Neural cell (in vitro differentiated cells): ENCODE measurements around the gene TMEM106B. TPM values are rescaled to one million over a fixed set of nuclear protein-coding genes. Genes with fewer than 3 reads are reported as not detected.

Experiments
- H2AFZ ChIP-seq: fragments of 200-600, 300-800 bp; sonication (generic), shearing (Covaris generic); 2 replicates; pipeline ENCODE4 v1.6.0; 2014; ENCODE audit warnings: low read depth, mild to moderate bottlenecking, antibody characterized with exemption, low read length, moderate library complexity
- H3F3A ChIP-seq: fragments of 200-600 bp; shearing (Covaris generic); 2 replicates; pipeline ENCODE4 v1.6.1; 2016; ENCODE audit warnings: mild to moderate bottlenecking, moderate library complexity, mixed read lengths, antibody characterized with exemption, low read length; ENCODE audit not compliant: insufficient read depth, poor library complexity, severe bottlenecking
- H3K27ac ChIP-seq: fragments of 200-600, 300-800 bp; sonication (generic), shearing (Covaris generic); 2 replicates; pipeline ENCODE4 v1.5.1; 2014; ENCODE audit warnings: mild to moderate bottlenecking, low read length, moderate library complexity
- H3K27me3 ChIP-seq: fragments of 300-800, 200-600 bp; sonication (generic), shearing (Covaris generic); 2 replicates; pipeline ENCODE4 v1.6.0; 2014; ENCODE audit warnings: mild to moderate bottlenecking, low read depth, low read length, moderate library complexity; ENCODE audit not compliant: insufficient read depth
- H3K36me3 ChIP-seq: fragments of 300-800, 200-600 bp; sonication (generic), shearing (Covaris generic); 2 replicates; pipeline ENCODE4 v1.5.1; 2014; ENCODE audit warnings: mild to moderate bottlenecking, antibody characterized with exemption, low read length, moderate library complexity; ENCODE audit not compliant: insufficient read depth
- H3K4me2 ChIP-seq: fragments of 300-800, 200-600 bp; sonication (generic), shearing (Covaris generic); 2 replicates; pipeline ENCODE4 v1.6.0; 2014; ENCODE audit warnings: mild to moderate bottlenecking, low read length
- H3K4me3 ChIP-seq: fragments of 300-800, 200-600 bp; sonication (generic), shearing (Covaris generic); 2 replicates; pipeline ENCODE4 v1.5.1; 2014; ENCODE audit warnings: mild to moderate bottlenecking, low read length, moderate library complexity
- H3K79me2 ChIP-seq: fragments of 200-600 bp; shearing (Covaris generic); replicated peaks from 2 replicates; pipeline ENCODE4 v1.6.0; 2014; ENCODE audit warnings: mild to moderate bottlenecking, low read length, moderate library complexity; ENCODE audit not compliant: insufficient read depth
- H3K9ac ChIP-seq: fragments of 300-800, 200-600 bp; sonication (generic), shearing (Covaris generic); 2 replicates; pipeline ENCODE4 v1.6.1; 2016; ENCODE audit warnings: mild to moderate bottlenecking, low read length, mixed read lengths
- H3K9me2 ChIP-seq: fragments of 200-600 bp; shearing (Covaris generic); 2 replicates; pipeline ENCODE4 v1.6.1; 2016; ENCODE audit warnings: mild to moderate bottlenecking, low read length, mixed read lengths; ENCODE audit not compliant: insufficient read depth
- H3K9me3 ChIP-seq: fragments of 200-600, 300-800 bp; sonication (generic), shearing (Covaris generic); 2 replicates; pipeline ENCODE4 v1.6.1; 2016; ENCODE audit warnings: mild to moderate bottlenecking, mixed run types, low read length, moderate library complexity, mixed read lengths
- H4K20me1 ChIP-seq: fragments of 200-600 bp; shearing (Covaris generic); 2 replicates; pipeline ENCODE4 v1.6.1; 2016; ENCODE audit warnings: mild to moderate bottlenecking, mixed run types; ENCODE audit not compliant: insufficient read depth
- CTCF ChIP-seq: fragments of 450-650 bp; IDR thresholded peaks from 2 replicates; pipeline ENCODE4 v1.5.1; 2014; ENCODE audit warnings: antibody characterized with exemption, mild to moderate bottlenecking, moderate library complexity; ENCODE audit not compliant: poor library complexity, severe bottlenecking
- EP300 ChIP-seq: fragments of 450-650 bp; conservative IDR thresholded peaks from 2 replicates; pipeline ENCODE4 v1.6.1; 2014; ENCODE audit warnings: antibody characterized with exemption, mild to moderate bottlenecking, moderate library complexity; ENCODE audit not compliant: poor library complexity, severe bottlenecking
- EZH2 ChIP-seq: fragments of 200-600, 300-800 bp; shearing (Covaris generic), sonication (generic); IDR thresholded peaks from 2 replicates; pipeline ENCODE4 v1.6.1; 2014; ENCODE audit warnings: antibody characterized with exemption, low read length, borderline replicate concordance, mild to moderate bottlenecking; ENCODE audit not compliant: insufficient read depth, poor library complexity, severe bottlenecking
- MXI1 ChIP-seq: fragments of 450-650 bp; conservative IDR thresholded peaks from 2 replicates; pipeline ENCODE4 v1.6.1; 2014; ENCODE audit warnings: antibody characterized with exemption, mild to moderate bottlenecking; ENCODE audit not compliant: poor library complexity, severe bottlenecking
- POLR2AphosphoS5 ChIP-seq: IDR thresholded peaks from 2 replicates; pipeline ENCODE4 v1.6.1; 2012
- RAD21 ChIP-seq: fragments of 450-650 bp; conservative IDR thresholded peaks from 2 replicates; pipeline ENCODE4 v1.6.1; 2014; ENCODE audit warnings: antibody characterized with exemption, mild to moderate bottlenecking, moderate library complexity
- SMC3 ChIP-seq: fragments of 450-650 bp; conservative IDR thresholded peaks from 2 replicates; pipeline ENCODE4 v1.6.1; 2014; ENCODE audit warnings: antibody characterized with exemption, mild to moderate bottlenecking, moderate library complexity; ENCODE audit not compliant: poor library complexity
- TAF1 ChIP-seq: IDR thresholded peaks from 2 replicates; pipeline ENCODE4 v1.6.1; 2012; ENCODE audit warnings: low read depth
- polyA plus RNA-seq: library from polyadenylated mRNA; depleted of rRNA; stranded (reverse); fragments of >200 nt; gene quantifications from 2 replicates; pipeline ENCODE4 v1.2.3, GENCODE V29; 2014
- TF ChIP-seq, protein P1 (sequence below): IDR thresholded peaks from 2 replicates; pipeline ENCODE4 v1.6.1; 2012; ENCODE audit warnings: borderline replicate concordance

The TMEM106B gene
- polyA plus RNA-seq, 1 donor from 2014 or later: 61.4 TPM

- no peaks in the 10 kb centered on the region for H4K20me1 ChIP-seq
- H3K9me2 ChIP-seq: no peaks in the 10 kb centered on the region
- no peaks in the 10 kb centered on the region for H3K36me3 ChIP-seq
- no peak overlapping the region for H3K4me2 ChIP-seq
- no peaks in the 10 kb centered on the region for H3K27me3 ChIP-seq
- H3K4me3 ChIP-seq: no peak overlapping the region
- TF ChIP-seq RAD21 (no peak), EP300 (no peak), SMC3 (no peak), POLR2AphosphoS5 (no peak), CTCF (no peak), EZH2 (no peak), MXI1 (no peak), TAF1 (no peak)
- TF ChIP-seq, protein P1, sequence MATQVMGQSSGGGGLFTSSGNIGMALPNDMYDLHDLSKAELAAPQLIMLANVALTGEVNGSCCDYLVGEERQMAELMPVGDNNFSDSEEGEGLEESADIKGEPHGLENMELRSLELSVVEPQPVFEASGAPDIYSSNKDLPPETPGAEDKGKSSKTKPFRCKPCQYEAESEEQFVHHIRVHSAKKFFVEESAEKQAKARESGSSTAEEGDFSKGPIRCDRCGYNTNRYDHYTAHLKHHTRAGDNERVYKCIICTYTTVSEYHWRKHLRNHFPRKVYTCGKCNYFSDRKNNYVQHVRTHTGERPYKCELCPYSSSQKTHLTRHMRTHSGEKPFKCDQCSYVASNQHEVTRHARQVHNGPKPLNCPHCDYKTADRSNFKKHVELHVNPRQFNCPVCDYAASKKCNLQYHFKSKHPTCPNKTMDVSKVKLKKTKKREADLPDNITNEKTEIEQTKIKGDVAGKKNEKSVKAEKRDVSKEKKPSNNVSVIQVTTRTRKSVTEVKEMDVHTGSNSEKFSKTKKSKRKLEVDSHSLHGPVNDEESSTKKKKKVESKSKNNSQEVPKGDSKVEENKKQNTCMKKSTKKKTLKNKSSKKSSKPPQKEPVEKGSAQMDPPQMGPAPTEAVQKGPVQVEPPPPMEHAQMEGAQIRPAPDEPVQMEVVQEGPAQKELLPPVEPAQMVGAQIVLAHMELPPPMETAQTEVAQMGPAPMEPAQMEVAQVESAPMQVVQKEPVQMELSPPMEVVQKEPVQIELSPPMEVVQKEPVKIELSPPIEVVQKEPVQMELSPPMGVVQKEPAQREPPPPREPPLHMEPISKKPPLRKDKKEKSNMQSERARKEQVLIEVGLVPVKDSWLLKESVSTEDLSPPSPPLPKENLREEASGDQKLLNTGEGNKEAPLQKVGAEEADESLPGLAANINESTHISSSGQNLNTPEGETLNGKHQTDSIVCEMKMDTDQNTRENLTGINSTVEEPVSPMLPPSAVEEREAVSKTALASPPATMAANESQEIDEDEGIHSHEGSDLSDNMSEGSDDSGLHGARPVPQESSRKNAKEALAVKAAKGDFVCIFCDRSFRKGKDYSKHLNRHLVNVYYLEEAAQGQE: no peak
- no peaks in the 10 kb centered on the region for H3K9me3 ChIP-seq
- no peak overlapping the region for H3K9ac ChIP-seq
- H3F3A ChIP-seq: no peaks in the 10 kb centered on the region
- no peaks in the 10 kb centered on the region for H3K79me2 ChIP-seq
- no peak overlapping the region for H2AFZ ChIP-seq
- no peak overlapping the region for H3K27ac ChIP-seq
These were observed 80.8 kb downstream of the TMEM106B start for GRCh38 chr7:12291870-12292269.

Other genes starting within 250 kb of the TMEM106B start
- 0.27 and 0.48 TPM in 2 replicates for gene VWDE, start 192.6 kb downstream of the TMEM106B start, polyA plus RNA-seq